SH-SY5Y (cell line): ENCODE measurements around the gene PTCH2.

Experiments
- GATA2 ChIP-seq: IDR thresholded peaks from 2 replicates; pipeline ENCODE4 v1.6.1; 2011; ENCODE audit warnings: mild to moderate bottlenecking, low read depth, low read length
- GATA3 ChIP-seq: IDR thresholded peaks from 2 replicates; pipeline ENCODE4 v1.6.1; 2011; ENCODE audit warnings: low read depth, mild to moderate bottlenecking, low read length, moderate library complexity

PTCH2 gene

GRCh38 chr1:44785501-44786137, 57.4 kb downstream of the PTCH2 start:
- no peak for TF ChIP-seq GATA2
- TF ChIP-seq GATA3: no peak

- TF ChIP-seq GATA3: no peak
- no peak for TF ChIP-seq GATA2
Observed at GRCh38 chr1:44785029-44785380, 58.0 kb downstream of the PTCH2 start.

GRCh38 chr1:44784094-44785028, 58.7 kb downstream of the PTCH2 start:
- no peak for TF ChIP-seq GATA2
- no peak for TF ChIP-seq GATA3

GRCh38 chr1:44783697-44784093, 59.4 kb downstream of the PTCH2 start:
- TF ChIP-seq GATA3 (no peak), GATA2 (no peak)

GRCh38 chr1:44780583-44781121, 62.4 kb downstream of the PTCH2 start:
- TF ChIP-seq GATA2 (no peak), GATA3 (no peak)

- TF ChIP-seq GATA3: no peak
- no peak for TF ChIP-seq GATA2
Observed at GRCh38 chr1:44778705-44779576, 64.1 kb downstream of the PTCH2 start.

- TF ChIP-seq GATA3: no peak
- TF ChIP-seq GATA2: no peak
Observed at GRCh38 chr1:44777969-44778635, 65.0 kb downstream of the PTCH2 start.

GRCh38 chr1:44777547-44777946, 65.5 kb downstream of the PTCH2 start:
- no peak for TF ChIP-seq GATA2
- TF ChIP-seq GATA3: no peak

GRCh38 chr1:44776730-44777068, 66.4 kb downstream of the PTCH2 start:
- TF ChIP-seq GATA2 (no peak), GATA3 (no peak)

- TF ChIP-seq GATA2: no peak
- TF ChIP-seq GATA3: no peak
Observed at GRCh38 chr1:44775930-44776729, 66.9 kb downstream of the PTCH2 start.

- no peak for TF ChIP-seq GATA2
- TF ChIP-seq GATA3: no peak
Observed at GRCh38 chr1:44775078-44775929, 67.7 kb downstream of the PTCH2 start, which contains the start of gene RPS8. TSS of gene RPS8 (plus strand) at chr1:44775540. CDS start at chr1:44775597, 57 bp downstream.
